ENCODE measurements around the gene IQCH. TPM values are rescaled to one million over a fixed set of nuclear protein-coding genes. Genes with fewer than 3 reads are reported as not detected.

The IQCH gene
- total and polyA plus RNA-seq, 4 experiments from 2014 or later, result 0.99 to 2.1 (median 1.5) TPM

GRCh38 chr15:67515557-67515956 lies 261.0 kb downstream of the IQCH start:
- Histone ChIP-seq H3K27me3 (ENCODE audit: insufficient read depth, low read length) (no peaks in the 10 kb centered on the region), H3K4me1 (ENCODE audit: insufficient read depth, low read length) (peaks cover 8% of the 10 kb centered on the region), H3K9me3 (ENCODE audit: control insufficient read depth in 1 of 2, low read length in 2 of 2) (no peaks in the 10 kb centered on the region), H3K4me3 (ENCODE audit: low read length in 2 of 2) (no peak overlapping the region), H3K36me3 (ENCODE audit: insufficient read depth, low read length) (no peaks in the 10 kb centered on the region), H3K27ac (ENCODE audit: low read depth, low read length) (no peak overlapping the region)
- H3K27me3 Mint-ChIP-seq, result no peaks in the 10 kb centered on the region
- ChIA-PET POLR2A (ENCODE audit: partially characterized antibody) (no interaction called here), CTCF (ENCODE audit: partially characterized antibody) (interaction anchor here (0.8 kb wide), 1 partner anchor 59 kb away, joined by 3 read pairs; no protein-coding TSS in a partner anchor)
- no peak overlapping the region for H3K27ac Mint-ChIP-seq
- peaks cover 32% of the 10 kb centered on the region in 2 donors for H3K36me3 Mint-ChIP-seq
- H3K9me3 Mint-ChIP-seq, result no peaks in the 10 kb centered on the region
- H3K4me3 Mint-ChIP-seq, result no peak overlapping the region
- no peak for DNase-seq
- H3K4me1 Mint-ChIP-seq, result peaks cover under 1 to 5% (median 3%) of the 10 kb centered on the region in 4 donors
- intact Hi-C loops (cut with micrococcal nuclease), result no loop called here

- Histone ChIP-seq H3K36me3 (ENCODE audit: insufficient read depth, low read length) (no peaks in the 10 kb centered on the region), H3K9me3 (ENCODE audit: control insufficient read depth in 1 of 2, low read length in 2 of 2) (no peaks in the 10 kb centered on the region), H3K4me1 (ENCODE audit: insufficient read depth, low read length) (peaks cover 33% of the 10 kb centered on the region), H3K4me3 (ENCODE audit: low read length in 2 of 2) (peak overlapping the region; percentile 55 to 90), H3K27me3 (ENCODE audit: insufficient read depth, low read length) (no peaks in the 10 kb centered on the region), H3K27ac (ENCODE audit: low read depth, low read length) (peak overlapping the region; percentile 70)
- POLR2A ChIA-PET (ENCODE audit: partially characterized antibody), result interaction anchor here (0.6 to 3.2 kb wide), 9 partner anchors 11 to 320 kb away, joined by 3 to 94 read pairs (median 3); partner anchors contain the start of genes MAP2K5 and RNU6-1
- no peak for DNase-seq
- no peaks in the 10 kb centered on the region for H3K36me3 Mint-ChIP-seq
- peak overlapping the region; percentile 93 to 97 (median 96) for H3K27ac Mint-ChIP-seq
- intact Hi-C loops (cut with micrococcal nuclease), result loop anchor here (1.0 to 2.0 kb wide), 3 partner anchors 21 to 534 kb away; partner anchors contain the start of genes PIAS1 and RNU6-1
- H3K27me3 Mint-ChIP-seq, result no peaks in the 10 kb centered on the region
- CTCF ChIA-PET (ENCODE audit: partially characterized antibody), result interaction anchor here (1.2 to 1.5 kb wide), 2 partner anchors 9 to 313 kb away, joined by 3 to 4 read pairs; no protein-coding TSS in a partner anchor
- no peaks in the 10 kb centered on the region for H3K9me3 Mint-ChIP-seq
- peak overlapping the region; percentile 90 to 93 (median 93) for H3K4me3 Mint-ChIP-seq
- peaks cover 18 to 37% (median 26%) of the 10 kb centered on the region in 4 donors for H3K4me1 Mint-ChIP-seq
Observed at GRCh38 chr15:67520321-67521028, 265.9 kb downstream of the IQCH start.

GRCh38 chr15:67521029-67521782 lies 266.6 kb downstream of the IQCH start, which contains the start of gene C15orf61:
C15orf61 (plus strand) TSS chr15:67521131; CDS start chr15:67521249, 118 bp downstream.
- H3K27ac Mint-ChIP-seq, result peak within 1 kb of the TSS; percentile 93 to 97 (median 97)
- Histone ChIP-seq H3K27me3 (ENCODE audit: insufficient read depth, low read length) (no peaks in the 10 kb centered on the region), H3K27ac (ENCODE audit: low read depth, low read length) (peak within 1 kb of the TSS; percentile 70), H3K4me1 (ENCODE audit: insufficient read depth, low read length) (peaks cover 33% of the 10 kb centered on the region), H3K9me3 (ENCODE audit: control insufficient read depth in 1 of 2, low read length in 2 of 2) (no peaks in the 10 kb centered on the region), H3K36me3 (ENCODE audit: insufficient read depth, low read length) (no peaks in the 10 kb centered on the region), H3K4me3 (ENCODE audit: low read length in 2 of 2) (peak within 1 kb of the TSS; percentile 64 to 93)
- no peaks in the 10 kb centered on the region for H3K9me3 Mint-ChIP-seq
- peaks cover 1 to 6% of the 10 kb centered on the region in 2 donors for H3K36me3 Mint-ChIP-seq
- no peaks in the 10 kb centered on the region for H3K27me3 Mint-ChIP-seq
- CTCF ChIA-PET (ENCODE audit: partially characterized antibody), result interaction anchor here (1.2 to 1.5 kb wide), 3 partner anchors 9 to 315 kb away, joined by 3 to 4 read pairs (median 3); no protein-coding TSS in a partner anchor
- peak within 1 kb of the TSS; percentile 90 to 96 (median 93) for H3K4me3 Mint-ChIP-seq
- DNase-seq, result peak; percentile 86 to 89 (median 87)
- intact Hi-C loops (cut with micrococcal nuclease), result loop anchor here (1.0 to 2.0 kb wide), 3 partner anchors 20 to 534 kb away; partner anchors contain the start of genes PIAS1 and RNU6-1
- peaks cover 18 to 37% (median 26%) of the 10 kb centered on the region in 4 donors for H3K4me1 Mint-ChIP-seq
- POLR2A ChIA-PET (ENCODE audit: partially characterized antibody), result interaction anchor here (0.6 to 3.2 kb wide), 14 partner anchors 9 to 320 kb away, joined by 3 to 94 read pairs (median 4); partner anchors contain the start of genes MAP2K5 and RNU6-1

GRCh38 chr15:67521783-67522568 lies 267.4 kb downstream of the IQCH start:
- intact Hi-C loops (cut with micrococcal nuclease), result loop anchor here (1.0 to 2.0 kb wide), 3 partner anchors 19 to 533 kb away; partner anchors contain the start of genes PIAS1 and RNU6-1
- CTCF ChIA-PET (ENCODE audit: partially characterized antibody), result interaction anchor here (1.5 kb wide), 1 partner anchor 314 kb away, joined by 3 read pairs; no protein-coding TSS in a partner anchor
- Histone ChIP-seq H3K9me3 (ENCODE audit: control insufficient read depth in 1 of 2, low read length in 2 of 2) (no peaks in the 10 kb centered on the region), H3K4me3 (ENCODE audit: low read length in 2 of 2) (peak overlapping the region; percentile 64 to 93), H3K27ac (ENCODE audit: low read depth, low read length) (peak overlapping the region; percentile 70), H3K4me1 (ENCODE audit: insufficient read depth, low read length) (peaks cover 33% of the 10 kb centered on the region), H3K27me3 (ENCODE audit: insufficient read depth, low read length) (no peaks in the 10 kb centered on the region), H3K36me3 (ENCODE audit: insufficient read depth, low read length) (no peaks in the 10 kb centered on the region)
- H3K36me3 Mint-ChIP-seq, result peaks cover 3 to 10% of the 10 kb centered on the region in 2 donors
- POLR2A ChIA-PET (ENCODE audit: partially characterized antibody), result interaction anchor here (0.9 to 3.2 kb wide), 10 partner anchors 9 to 319 kb away, joined by 3 to 94 read pairs (median 4); partner anchors contain the start of genes MAP2K5 and RNU6-1
- H3K27me3 Mint-ChIP-seq, result no peaks in the 10 kb centered on the region
- DNase-seq, result peak in 2 of 5 donors; percentile 16 to 32
- H3K4me1 Mint-ChIP-seq, result peaks cover 18 to 37% (median 26%) of the 10 kb centered on the region in 4 donors
- H3K4me3 Mint-ChIP-seq, result peak overlapping the region; percentile 84 to 96 (median 93)
- no peaks in the 10 kb centered on the region for H3K9me3 Mint-ChIP-seq
- peak overlapping the region; percentile 79 to 97 (median 91) for H3K27ac Mint-ChIP-seq

- ChIA-PET POLR2A (ENCODE audit: partially characterized antibody) (interaction anchor here (1.7 kb wide), 1 partner anchor 19 kb away, joined by 9 read pairs; the partner anchor contains the start of gene MAP2K5), CTCF (ENCODE audit: partially characterized antibody) (no interaction called here)
- no peaks in the 10 kb centered on the region for H3K9me3 ChIP-seq (ENCODE audit: control insufficient read depth in 1 of 2, low read length in 2 of 2)
- peaks cover 17 to 37% (median 26%) of the 10 kb centered on the region in 4 donors for H3K4me1 Mint-ChIP-seq
- no peaks in the 10 kb centered on the region for H3K36me3 ChIP-seq (ENCODE audit: insufficient read depth, low read length)
- H3K27me3 ChIP-seq (ENCODE audit: insufficient read depth, low read length), result no peaks in the 10 kb centered on the region
- DNase-seq, result no peak
- peaks cover 33% of the 10 kb centered on the region for H3K4me1 ChIP-seq (ENCODE audit: insufficient read depth, low read length)
- H3K27ac ChIP-seq (ENCODE audit: low read depth, low read length), result no peak overlapping the region
- peaks cover 12% of the 10 kb centered on the region in 2 donors for H3K36me3 Mint-ChIP-seq
- peak overlapping the region in 3 of 7 donors; percentile 19 to 95 (median 44) for H3K27ac Mint-ChIP-seq
- H3K9me3 Mint-ChIP-seq, result no peaks in the 10 kb centered on the region
- H3K27me3 Mint-ChIP-seq, result no peaks in the 10 kb centered on the region
- intact Hi-C loops (cut with micrococcal nuclease), result no loop called here
- H3K4me3 ChIP-seq (ENCODE audit: low read length in 2 of 2), result no peak overlapping the region
- H3K4me3 Mint-ChIP-seq, result peak overlapping the region in 7 of 8 donors; percentile 26 to 96 (median 85)
Observed at GRCh38 chr15:67523330-67523729, 268.7 kb downstream of the IQCH start.

GRCh38 chr15:67524235-67524634 lies 269.6 kb downstream of the IQCH start:
- Mint-ChIP-seq H3K9me3 (no peaks in the 10 kb centered on the region), H3K4me3 (peak overlapping the region in 3 of 8 donors; percentile 2 to 65 (median 31)), H3K36me3 (peaks cover 13 to 17% of the 10 kb centered on the region in 2 donors), H3K27me3 (no peaks in the 10 kb centered on the region), H3K27ac (peak overlapping the region in 4 of 7 donors; percentile 46 to 77 (median 70)), H3K4me1 (peaks cover 17 to 37% (median 26%) of the 10 kb centered on the region in 4 donors)
- H3K9me3 ChIP-seq (ENCODE audit: control insufficient read depth in 1 of 2, low read length in 2 of 2), result no peaks in the 10 kb centered on the region
- intact Hi-C loops (cut with micrococcal nuclease), result no loop called here
- no peaks in the 10 kb centered on the region for H3K27me3 ChIP-seq (ENCODE audit: insufficient read depth, low read length)
- ChIA-PET CTCF (ENCODE audit: partially characterized antibody) (interaction anchor here (1.0 to 1.2 kb wide), 3 partner anchors 16 to 22 kb away, joined by 3 to 4 read pairs (median 3); no protein-coding TSS in a partner anchor), POLR2A (ENCODE audit: partially characterized antibody) (interaction anchor here (1.7 kb wide), 1 partner anchor 18 kb away, joined by 9 read pairs; the partner anchor contains the start of gene MAP2K5)
- no peak overlapping the region for H3K27ac ChIP-seq (ENCODE audit: low read depth, low read length)
- H3K36me3 ChIP-seq (ENCODE audit: insufficient read depth, low read length), result no peaks in the 10 kb centered on the region
- H3K4me3 ChIP-seq (ENCODE audit: low read length in 2 of 2), result no peak overlapping the region
- DNase-seq, result no peak
- peaks cover 33% of the 10 kb centered on the region for H3K4me1 ChIP-seq (ENCODE audit: insufficient read depth, low read length)
